ENCODE measurements around the gene HBP1.

HBP1 gene

DNA sequence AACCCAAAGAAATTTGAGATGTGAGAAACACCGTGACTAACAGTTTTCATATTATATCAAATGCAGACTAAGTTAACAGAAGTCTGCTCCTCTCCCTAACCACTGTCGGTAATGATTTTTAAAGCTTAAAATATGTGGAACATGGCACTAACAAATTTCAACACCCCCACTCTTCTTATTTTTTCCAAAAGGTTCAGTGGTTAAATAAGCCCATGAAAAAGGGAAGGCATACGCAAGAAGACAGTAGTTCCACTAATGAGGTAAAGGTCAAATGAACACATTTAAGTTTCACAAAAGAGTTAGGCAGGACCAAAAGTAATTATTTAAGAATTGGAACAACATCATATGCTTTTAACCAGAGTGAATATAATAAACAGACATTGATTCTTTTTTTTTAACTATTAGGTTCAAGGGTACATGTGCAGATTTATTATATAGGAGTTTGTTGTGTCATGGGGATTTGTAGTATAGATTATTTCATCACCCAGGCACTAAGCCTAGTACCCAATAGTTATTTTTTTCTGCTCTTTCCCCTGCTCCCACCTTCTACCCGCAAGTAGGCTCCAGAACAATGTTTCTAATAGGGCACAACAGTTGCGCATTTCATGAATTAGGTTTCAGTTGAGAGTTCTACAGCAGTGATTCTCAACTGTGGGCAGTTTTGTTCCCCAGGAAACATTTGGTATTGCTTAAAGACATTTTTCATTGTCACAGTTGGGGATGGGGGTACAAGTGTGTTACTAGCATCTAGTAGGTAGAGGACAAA lies 79.9 kb downstream of the HBP1 start:
- no peak overlapping the region for H3K4me3 ChIP-seq (ENCODE audit: low read depth in 1 of 2, low read length in 1 of 2)
- H3K27me3 ChIP-seq: no peaks in the 10 kb centered on the region
- TF ChIP-seq, protein P1, sequence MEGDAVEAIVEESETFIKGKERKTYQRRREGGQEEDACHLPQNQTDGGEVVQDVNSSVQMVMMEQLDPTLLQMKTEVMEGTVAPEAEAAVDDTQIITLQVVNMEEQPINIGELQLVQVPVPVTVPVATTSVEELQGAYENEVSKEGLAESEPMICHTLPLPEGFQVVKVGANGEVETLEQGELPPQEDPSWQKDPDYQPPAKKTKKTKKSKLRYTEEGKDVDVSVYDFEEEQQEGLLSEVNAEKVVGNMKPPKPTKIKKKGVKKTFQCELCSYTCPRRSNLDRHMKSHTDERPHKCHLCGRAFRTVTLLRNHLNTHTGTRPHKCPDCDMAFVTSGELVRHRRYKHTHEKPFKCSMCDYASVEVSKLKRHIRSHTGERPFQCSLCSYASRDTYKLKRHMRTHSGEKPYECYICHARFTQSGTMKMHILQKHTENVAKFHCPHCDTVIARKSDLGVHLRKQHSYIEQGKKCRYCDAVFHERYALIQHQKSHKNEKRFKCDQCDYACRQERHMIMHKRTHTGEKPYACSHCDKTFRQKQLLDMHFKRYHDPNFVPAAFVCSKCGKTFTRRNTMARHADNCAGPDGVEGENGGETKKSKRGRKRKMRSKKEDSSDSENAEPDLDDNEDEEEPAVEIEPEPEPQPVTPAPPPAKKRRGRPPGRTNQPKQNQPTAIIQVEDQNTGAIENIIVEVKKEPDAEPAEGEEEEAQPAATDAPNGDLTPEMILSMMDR (IDR thresholded peaks at IDR 0.05): no peak
- no peaks in the 10 kb centered on the region for H3K36me3 ChIP-seq
- no peaks in the 10 kb centered on the region for H3K9me3 ChIP-seq
- H3K4me1 ChIP-seq (ENCODE audit: control insufficient read depth in 1 of 2, insufficient read depth in 1 of 2, low read depth in 1 of 2, low read length in 1 of 2): no peaks in the 10 kb centered on the region
- no peak overlapping the region for H3K27ac ChIP-seq

DNA sequence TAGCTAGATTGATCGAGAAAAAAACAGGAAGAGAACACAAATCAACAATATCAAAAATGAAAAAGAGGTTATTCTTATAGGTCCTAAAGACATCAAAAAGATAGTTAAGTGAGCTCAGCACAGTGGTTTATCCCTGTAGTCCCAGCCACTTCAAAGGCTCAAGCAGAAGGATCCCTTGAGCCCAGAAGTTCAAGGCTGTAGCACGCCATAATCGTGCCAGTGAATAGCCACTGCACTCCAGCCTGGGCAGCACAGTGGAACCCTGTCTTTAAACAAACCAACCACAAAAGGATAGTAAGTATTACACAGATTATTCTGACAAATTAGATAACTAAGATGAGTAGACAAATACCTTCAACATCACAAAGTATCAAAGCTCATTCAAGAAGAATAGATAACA lies 83.2 kb downstream of the HBP1 start:
- H3K4me3 ChIP-seq (ENCODE audit: low read depth in 1 of 2, low read length in 1 of 2): no peak overlapping the region
- TF ChIP-seq, protein P1 (IDR thresholded peaks at IDR 0.05): no peak
- no peaks in the 10 kb centered on the region for H3K4me1 ChIP-seq (ENCODE audit: control insufficient read depth in 1 of 2, insufficient read depth in 1 of 2, low read depth in 1 of 2, low read length in 1 of 2)
- H3K36me3 ChIP-seq: no peaks in the 10 kb centered on the region
- H3K27ac ChIP-seq: no peak overlapping the region
- H3K9me3 ChIP-seq: no peaks in the 10 kb centered on the region
- no peaks in the 10 kb centered on the region for H3K27me3 ChIP-seq

Measured in neutrophil (primary cell).